ENCODE measurements around the gene UNC13A.
A peak's percentile ranks its signal among the peaks of the same experiment; 100 is the strongest.

UNC13A gene

GRCh38 chr19:17686023-17686521, 2.1 kb downstream of the UNC13A start:
- no peak overlapping the region for H3K4me3 Mint-ChIP-seq
- H3K36me3 Mint-ChIP-seq = peaks cover 2% of the 10 kb centered on the region
- H3K9me3 Mint-ChIP-seq = peaks cover 1% of the 10 kb centered on the region
- DNase-seq (ENCODE audit: low spot score in 2 of 2) = no peak
- peaks cover 11% of the 10 kb centered on the region for H3K4me1 Mint-ChIP-seq
- ATAC-seq (ENCODE audit: low read depth) = no peak
- H3K27ac Mint-ChIP-seq = no peak overlapping the region
- peaks cover 37% of the 10 kb centered on the region for H3K27me3 Mint-ChIP-seq

GRCh38 chr19:17685451-17686022, 2.6 kb downstream of the UNC13A start:
- peaks cover 36% of the 10 kb centered on the region for H3K27me3 Mint-ChIP-seq
- peaks cover 2% of the 10 kb centered on the region for H3K36me3 Mint-ChIP-seq
- H3K4me3 Mint-ChIP-seq = no peak overlapping the region

GRCh38 chr19:17684256-17684655, 3.9 kb downstream of the UNC13A start:
- H3K4me3 Mint-ChIP-seq = no peak overlapping the region
- ATAC-seq (ENCODE audit: low read depth) (no peak), DNase-seq (ENCODE audit: low spot score in 2 of 2) (no peak)
- H3K36me3 Mint-ChIP-seq = peaks cover 3% of the 10 kb centered on the region
- H3K27me3 Mint-ChIP-seq = peaks cover 44% of the 10 kb centered on the region
- H3K27ac Mint-ChIP-seq = no peak overlapping the region
- H3K4me1 Mint-ChIP-seq = peaks cover 23% of the 10 kb centered on the region
- H3K9me3 Mint-ChIP-seq = peaks cover 1% of the 10 kb centered on the region

More at GRCh38 chr19:17685451-17686022, 2.6 kb downstream of the UNC13A start:
- peaks cover 13% of the 10 kb centered on the region for H3K4me1 Mint-ChIP-seq
- no peak for DNase-seq (ENCODE audit: low spot score in 2 of 2)
- H3K27ac Mint-ChIP-seq = no peak overlapping the region
- peaks cover 1% of the 10 kb centered on the region for H3K9me3 Mint-ChIP-seq
- ATAC-seq (ENCODE audit: low read depth) = no peak

DNA sequence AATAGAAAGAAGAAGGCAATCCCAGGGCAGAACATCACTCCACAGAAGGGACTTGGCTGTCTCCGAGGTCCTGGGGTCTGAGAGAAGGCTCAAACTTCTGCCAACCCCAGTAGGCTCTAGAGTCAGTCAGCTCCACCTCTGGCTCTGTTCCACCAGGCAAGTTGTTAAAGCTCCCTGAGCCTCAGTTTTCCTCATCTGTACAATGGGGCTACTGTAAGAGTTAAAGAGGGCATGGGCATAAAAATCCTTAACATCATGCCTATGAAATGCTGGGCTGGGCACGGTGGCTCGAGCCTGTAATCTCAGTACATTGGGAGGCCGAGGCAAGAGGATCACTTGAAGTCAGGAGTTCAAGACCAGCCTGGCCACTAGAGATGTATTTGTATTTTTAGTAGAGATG, 5.1 kb downstream of the UNC13A start:
- H3K27ac Mint-ChIP-seq = no peak overlapping the region
- DNase-seq (ENCODE audit: low spot score in 2 of 2) = no peak
- H3K36me3 Mint-ChIP-seq = peaks cover 1% of the 10 kb centered on the region
- H3K27me3 Mint-ChIP-seq = peaks cover 45% of the 10 kb centered on the region
- H3K4me1 Mint-ChIP-seq = peaks cover 23% of the 10 kb centered on the region
- H3K4me3 Mint-ChIP-seq = no peak overlapping the region
- no peaks in the 10 kb centered on the region for H3K9me3 Mint-ChIP-seq
- no peak for ATAC-seq (ENCODE audit: low read depth)

- no peaks in the 10 kb centered on the region for H3K9me3 Mint-ChIP-seq
- ATAC-seq (ENCODE audit: low read depth) (no peak), DNase-seq (ENCODE audit: low spot score in 2 of 2) (no peak)
- no peak overlapping the region for H3K4me3 Mint-ChIP-seq
- no peak overlapping the region for H3K27ac Mint-ChIP-seq
- H3K4me1 Mint-ChIP-seq = peaks cover 22% of the 10 kb centered on the region
- peaks cover 1% of the 10 kb centered on the region for H3K36me3 Mint-ChIP-seq
- H3K27me3 Mint-ChIP-seq = peaks cover 43% of the 10 kb centered on the region
Observed at GRCh38 chr19:17682273-17682672, 5.9 kb downstream of the UNC13A start.

- H3K4me1 Mint-ChIP-seq = peaks cover 24% of the 10 kb centered on the region
- no peak for ATAC-seq (ENCODE audit: low read depth)
- DNase-seq (ENCODE audit: low spot score in 2 of 2) = no peak
- peaks cover 45% of the 10 kb centered on the region for H3K27me3 Mint-ChIP-seq
- H3K9me3 Mint-ChIP-seq = no peaks in the 10 kb centered on the region
- no peak overlapping the region for H3K4me3 Mint-ChIP-seq
- H3K36me3 Mint-ChIP-seq = peaks cover 1% of the 10 kb centered on the region
- no peak overlapping the region for H3K27ac Mint-ChIP-seq
Observed at GRCh38 chr19:17681505-17682125, 6.5 kb downstream of the UNC13A start.

GRCh38 chr19:17680230-17680722, 7.9 kb downstream of the UNC13A start:
- no peaks in the 10 kb centered on the region for H3K9me3 Mint-ChIP-seq
- H3K27ac Mint-ChIP-seq = no peak overlapping the region
- DNase-seq (ENCODE audit: low spot score in 2 of 2) (peak in 1 of 2 donors; percentile 42), ATAC-seq (ENCODE audit: low read depth) (peak; percentile 92)
- H3K27me3 Mint-ChIP-seq = peaks cover 42% of the 10 kb centered on the region
- peaks cover 1% of the 10 kb centered on the region for H3K36me3 Mint-ChIP-seq
- peak overlapping the region; percentile 78 for H3K4me3 Mint-ChIP-seq
- peaks cover 19% of the 10 kb centered on the region for H3K4me1 Mint-ChIP-seq

GRCh38 chr19:17679526-17680229, 8.5 kb downstream of the UNC13A start:
- peaks cover 1% of the 10 kb centered on the region for H3K36me3 Mint-ChIP-seq
- ATAC-seq (ENCODE audit: low read depth) = no peak
- no peak overlapping the region for H3K27ac Mint-ChIP-seq
- peaks cover 19% of the 10 kb centered on the region for H3K4me1 Mint-ChIP-seq
- peaks cover 41% of the 10 kb centered on the region for H3K27me3 Mint-ChIP-seq
- peak overlapping the region; percentile 78 for H3K4me3 Mint-ChIP-seq
- no peak for DNase-seq (ENCODE audit: low spot score in 2 of 2)
- no peaks in the 10 kb centered on the region for H3K9me3 Mint-ChIP-seq

DNA sequence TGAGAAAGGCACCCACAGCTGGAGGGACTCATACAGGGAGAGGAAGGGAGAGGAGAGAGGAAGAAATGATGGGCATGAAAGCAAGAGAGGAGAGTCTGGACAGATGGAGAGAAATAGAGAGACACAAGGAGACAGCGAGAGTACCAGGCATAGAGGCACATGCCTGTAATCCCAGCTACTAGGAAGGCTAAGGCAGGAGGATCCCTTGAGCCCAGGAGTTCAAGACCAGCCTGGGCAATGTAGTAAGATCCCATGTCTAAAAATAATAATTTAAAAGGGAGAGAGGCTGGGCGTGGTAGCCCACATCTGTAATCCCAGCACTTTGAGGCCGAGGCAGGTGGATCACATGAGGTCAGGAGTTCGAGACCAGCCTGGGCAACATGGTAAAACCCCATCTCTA, 9.3 kb downstream of the UNC13A start:
- Mint-ChIP-seq H3K27me3 (peaks cover 38% of the 10 kb centered on the region), H3K4me3 (no peak overlapping the region), H3K9me3 (no peaks in the 10 kb centered on the region), H3K36me3 (peaks cover 1% of the 10 kb centered on the region), H3K27ac (no peak overlapping the region), H3K4me1 (peaks cover 19% of the 10 kb centered on the region)
- DNase-seq (ENCODE audit: low spot score in 2 of 2) = no peak
- no peak for ATAC-seq (ENCODE audit: low read depth)

GRCh38 chr19:17677002-17677401, 11.2 kb downstream of the UNC13A start:
- Mint-ChIP-seq H3K36me3 (peaks cover 2% of the 10 kb centered on the region), H3K27me3 (peaks cover 35% of the 10 kb centered on the region)
- DNase-seq (ENCODE audit: low spot score in 2 of 2) = no peak

GRCh38 chr19:17676295-17676694, 11.9 kb downstream of the UNC13A start:
- Mint-ChIP-seq H3K27me3 (peaks cover 34% of the 10 kb centered on the region), H3K36me3 (peaks cover 3% of the 10 kb centered on the region), H3K27ac (no peak overlapping the region), H3K4me3 (no peak overlapping the region), H3K9me3 (peaks cover 1% of the 10 kb centered on the region), H3K4me1 (peaks cover 19% of the 10 kb centered on the region)
- DNase-seq (ENCODE audit: low spot score in 2 of 2) (no peak), ATAC-seq (ENCODE audit: low read depth) (no peak)

More at GRCh38 chr19:17677002-17677401, 11.2 kb downstream of the UNC13A start:
- no peak for ATAC-seq (ENCODE audit: low read depth)
- peaks cover 19% of the 10 kb centered on the region for H3K4me1 Mint-ChIP-seq
- no peaks in the 10 kb centered on the region for H3K9me3 Mint-ChIP-seq
- H3K27ac Mint-ChIP-seq = no peak overlapping the region
- no peak overlapping the region for H3K4me3 Mint-ChIP-seq

GRCh38 chr19:17673937-17674799, 14.0 kb downstream of the UNC13A start:
- DNase-seq (ENCODE audit: low spot score in 2 of 2) (no peak), ATAC-seq (ENCODE audit: low read depth) (no peak)
- H3K27me3 Mint-ChIP-seq = peaks cover 25% of the 10 kb centered on the region
- H3K4me1 Mint-ChIP-seq = peaks cover 7% of the 10 kb centered on the region
- peaks cover 1% of the 10 kb centered on the region for H3K9me3 Mint-ChIP-seq
- H3K36me3 Mint-ChIP-seq = peaks cover 4% of the 10 kb centered on the region
- no peak overlapping the region for H3K4me3 Mint-ChIP-seq
- no peak overlapping the region for H3K27ac Mint-ChIP-seq

GRCh38 chr19:17671906-17672305, 16.2 kb downstream of the UNC13A start:
- DNase-seq (ENCODE audit: low spot score in 2 of 2) = no peak
- Mint-ChIP-seq H3K36me3 (peaks cover 4% of the 10 kb centered on the region), H3K9me3 (peaks cover 1% of the 10 kb centered on the region), H3K4me1 (no peaks in the 10 kb centered on the region), H3K4me3 (no peak overlapping the region), H3K27me3 (peaks cover 18% of the 10 kb centered on the region), H3K27ac (no peak overlapping the region)
- peak; percentile 59 for ATAC-seq (ENCODE audit: low read depth)

All from memory B cell (primary cell).